Neural progenitor cell (in vitro differentiated cells): ENCODE measurements around the gene S100A16. TPM values are rescaled to one million over a fixed set of nuclear protein-coding genes. Genes with fewer than 3 reads are reported as not detected.

Source experiments
- DNase-seq: peaks from one replicate; pipeline ENCODE4 v3.0.0-alpha.2; 2016; ENCODE audit warnings: low spot score
- H2AFZ ChIP-seq: fragments of 200-600 bp; sonication (generic); replicated peaks from 2 replicates; pipeline ENCODE4 v1.6.1; 2016; ENCODE audit warnings: antibody characterized with exemption
- H3F3A ChIP-seq: fragments of 200-600 bp; sonication (generic); 2 replicates; pipeline ENCODE4 v1.6.1; 2016; ENCODE audit warnings: antibody characterized with exemption, low read depth
- H3K27ac ChIP-seq: fragments of 200-600 bp; sonication (generic); 2 replicates; pipeline ENCODE4 v1.5.1; 2016; ENCODE audit warnings: mild to moderate bottlenecking
- H3K27me3 ChIP-seq: fragments of 200-600 bp; sonication (generic); 2 replicates; pipeline ENCODE4 v1.6.1; 2016; ENCODE audit warnings: mild to moderate bottlenecking, moderate library complexity
- H3K36me3 ChIP-seq: fragments of 200-600 bp; sonication (generic); 2 replicates; pipeline ENCODE4 v1.5.1; 2016
- H3K4me1 ChIP-seq: fragments of 200-600 bp; sonication (generic); 2 replicates; pipeline ENCODE4 v1.6.1; 2016; ENCODE audit warnings: mixed run types
- H3K4me2 ChIP-seq: fragments of 200-600 bp; sonication (generic); 2 replicates; pipeline ENCODE4 v1.6.1; 2016
- H3K4me3 ChIP-seq: fragments of 200-600 bp; sonication (generic); 2 replicates; pipeline ENCODE4 v1.5.1; 2016
- H3K79me2 ChIP-seq: fragments of 200-600 bp; sonication (generic); 2 replicates; pipeline ENCODE4 v1.6.1; 2016; ENCODE audit warnings: low read depth
- H3K9ac ChIP-seq: fragments of 200-600 bp; sonication (generic); 2 replicates; pipeline ENCODE4 v1.6.1; 2016
- H3K9me3 ChIP-seq: fragments of 200-600 bp; sonication (generic); 2 replicates; pipeline ENCODE4 v1.5.1; 2016; ENCODE audit warnings: low read depth
- H4K20me1 ChIP-seq: fragments of 200-600 bp; sonication (generic); 2 replicates; pipeline ENCODE4 v1.6.1; 2016; ENCODE audit warnings: low read depth
- H3K27ac Mint-ChIP-seq: 3 replicates; pipeline ENCODE4 v1.8.0; 2021; ENCODE audit warnings: mixed read lengths
- H3K27me3 Mint-ChIP-seq: 2 replicates; pipeline ENCODE4 v1.8.0; 2022; ENCODE audit warnings: low read depth, mild to moderate bottlenecking, inconsistent platforms, moderate library complexity, mixed read lengths; ENCODE audit not compliant: insufficient read depth
- H3K36me3 Mint-ChIP-seq: 3 replicates; pipeline ENCODE4 v1.8.0; 2021; ENCODE audit warnings: mixed read lengths
- H3K4me1 Mint-ChIP-seq: 3 replicates; pipeline ENCODE4 v1.8.0; 2021; ENCODE audit warnings: mixed read lengths
- H3K4me3 Mint-ChIP-seq: 3 replicates; pipeline ENCODE4 v1.8.0; 2021; ENCODE audit warnings: mild to moderate bottlenecking, moderate library complexity, mixed read lengths
- H3K9me3 Mint-ChIP-seq: 3 replicates; pipeline ENCODE4 v1.8.0; 2020; ENCODE audit warnings: mixed read lengths
- EZH2 ChIP-seq: fragments of 200-600 bp; sonication (generic); IDR thresholded peaks from 2 replicates; pipeline ENCODE4 v1.6.1; 2017; ENCODE audit warnings: antibody characterized with exemption, mild to moderate bottlenecking, moderate library complexity
- EZH2phosphoT487 ChIP-seq: fragments of 200-600 bp; sonication (generic); IDR thresholded peaks from 2 replicates; pipeline ENCODE4 v1.6.1; 2017; ENCODE audit warnings: antibody characterized with exemption
- total RNA-seq: library from RNA; depleted of rRNA; stranded (reverse); fragments of >200 nt; gene quantifications from 2 replicates; pipeline ENCODE4 v1.2.3, GENCODE V29; 2015; ENCODE audit warnings: low replicate concordance
- TF ChIP-seq, protein P1 (sequence below): fragments of 200-600 bp; sonication (generic); IDR thresholded peaks from 2 replicates; pipeline ENCODE4 v1.5.1; 2017; ENCODE audit warnings: antibody characterized with exemption, mild to moderate bottlenecking

S100A16 gene
- total RNA-seq, 1 donor from 2014 or later = 13.1 TPM

DNA sequence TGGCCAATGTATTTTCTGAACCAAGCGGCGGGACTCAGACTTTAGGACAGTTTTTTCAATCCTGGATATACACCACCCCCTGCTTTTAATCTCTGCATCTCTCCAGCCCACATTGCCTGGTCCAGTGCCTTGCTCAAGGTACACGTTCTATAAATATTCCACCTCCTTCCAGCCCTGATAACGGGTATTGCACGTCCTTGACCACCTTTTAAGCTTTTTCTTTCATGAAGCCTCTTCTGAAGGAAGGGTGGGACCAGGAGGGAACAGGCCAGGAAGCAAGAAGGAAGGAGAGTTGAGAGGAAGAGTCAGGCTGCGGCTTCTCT lies 3.4 kb downstream of the S100A16 start:
- Histone ChIP-seq H3K4me1 (peaks cover 31% of the 10 kb centered on the region), H3K79me2 (no peaks in the 10 kb centered on the region), H3K4me3 (no peak overlapping the region), H3K4me2 (no peak overlapping the region), H2AFZ (no peak overlapping the region), H3K36me3 (no peaks in the 10 kb centered on the region), H3K9ac (no peak overlapping the region), H3K27ac (no peak overlapping the region), H3F3A (no peaks in the 10 kb centered on the region), H3K9me3 (no peaks in the 10 kb centered on the region), H4K20me1 (no peaks in the 10 kb centered on the region), H3K27me3 (no peaks in the 10 kb centered on the region)
- TF ChIP-seq EZH2 (no peak), EZH2phosphoT487 (no peak)
- TF ChIP-seq, protein P1, sequence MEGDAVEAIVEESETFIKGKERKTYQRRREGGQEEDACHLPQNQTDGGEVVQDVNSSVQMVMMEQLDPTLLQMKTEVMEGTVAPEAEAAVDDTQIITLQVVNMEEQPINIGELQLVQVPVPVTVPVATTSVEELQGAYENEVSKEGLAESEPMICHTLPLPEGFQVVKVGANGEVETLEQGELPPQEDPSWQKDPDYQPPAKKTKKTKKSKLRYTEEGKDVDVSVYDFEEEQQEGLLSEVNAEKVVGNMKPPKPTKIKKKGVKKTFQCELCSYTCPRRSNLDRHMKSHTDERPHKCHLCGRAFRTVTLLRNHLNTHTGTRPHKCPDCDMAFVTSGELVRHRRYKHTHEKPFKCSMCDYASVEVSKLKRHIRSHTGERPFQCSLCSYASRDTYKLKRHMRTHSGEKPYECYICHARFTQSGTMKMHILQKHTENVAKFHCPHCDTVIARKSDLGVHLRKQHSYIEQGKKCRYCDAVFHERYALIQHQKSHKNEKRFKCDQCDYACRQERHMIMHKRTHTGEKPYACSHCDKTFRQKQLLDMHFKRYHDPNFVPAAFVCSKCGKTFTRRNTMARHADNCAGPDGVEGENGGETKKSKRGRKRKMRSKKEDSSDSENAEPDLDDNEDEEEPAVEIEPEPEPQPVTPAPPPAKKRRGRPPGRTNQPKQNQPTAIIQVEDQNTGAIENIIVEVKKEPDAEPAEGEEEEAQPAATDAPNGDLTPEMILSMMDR = no peak
- Mint-ChIP-seq H3K9me3 (no peaks in the 10 kb centered on the region), H3K27ac (peak overlapping the region; percentile 86), H3K4me1 (peaks cover 33% of the 10 kb centered on the region), H3K36me3 (no peaks in the 10 kb centered on the region), H3K4me3 (peak overlapping the region; percentile 58), H3K27me3 (peaks cover 15% of the 10 kb centered on the region)
- DNase-seq = no peak

DNA sequence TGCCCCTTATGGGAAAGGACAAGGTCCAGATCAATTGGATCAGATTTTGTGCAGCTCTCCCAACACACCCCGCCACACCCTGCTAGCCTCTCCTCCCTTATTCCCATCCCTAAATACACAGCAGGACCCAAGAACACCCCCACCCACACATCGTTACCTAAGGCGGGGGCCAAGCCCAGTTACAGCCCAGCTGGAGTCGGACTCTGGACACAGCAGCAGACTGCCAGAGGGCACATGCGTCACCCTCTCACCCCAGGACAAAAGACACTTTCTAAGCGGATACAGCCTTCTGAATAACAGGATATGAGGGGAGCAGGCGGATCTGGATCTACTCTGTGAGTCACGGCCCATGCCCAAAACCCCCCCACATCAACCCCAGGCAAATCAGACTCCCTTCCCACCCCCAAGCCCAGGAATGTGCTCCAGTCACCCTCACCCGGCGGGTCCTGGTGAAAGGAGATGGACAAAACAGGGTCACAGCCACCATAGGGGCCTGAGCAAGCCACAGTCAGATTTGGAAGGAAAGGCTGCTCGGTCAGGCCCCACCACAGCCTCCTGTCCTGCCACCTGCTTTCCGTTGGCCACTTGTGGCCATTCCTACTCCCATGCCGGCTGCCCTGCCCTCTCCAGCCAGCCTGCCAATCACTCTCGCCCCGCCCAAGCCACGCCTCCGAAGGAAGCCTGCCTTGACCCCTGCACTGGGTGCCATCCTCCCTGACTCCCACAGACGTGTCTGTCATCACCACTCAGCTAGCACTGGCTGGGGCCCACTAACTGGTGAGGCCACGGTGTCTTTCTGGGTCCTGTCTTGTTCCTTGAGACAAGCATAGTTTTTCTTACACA lies 4.0 kb downstream of the S100A16 start:
- Histone ChIP-seq H3K27ac (no peak overlapping the region), H3K9ac (no peak overlapping the region), H3K36me3 (no peaks in the 10 kb centered on the region), H3K4me1 (peaks cover 31% of the 10 kb centered on the region), H4K20me1 (no peaks in the 10 kb centered on the region), H2AFZ (peak overlapping the region; percentile 66), H3K27me3 (no peaks in the 10 kb centered on the region), H3K9me3 (no peaks in the 10 kb centered on the region), H3K4me2 (peak overlapping the region; percentile 21), H3K79me2 (no peaks in the 10 kb centered on the region), H3K4me3 (no peak overlapping the region), H3F3A (no peaks in the 10 kb centered on the region)
- Mint-ChIP-seq H3K9me3 (no peaks in the 10 kb centered on the region), H3K27ac (peak overlapping the region; percentile 86), H3K4me1 (peaks cover 33% of the 10 kb centered on the region), H3K36me3 (no peaks in the 10 kb centered on the region), H3K4me3 (peak overlapping the region; percentile 58), H3K27me3 (peaks cover 14% of the 10 kb centered on the region)
- peak; percentile 77 for DNase-seq
- TF ChIP-seq, protein P1 = no peak

DNA sequence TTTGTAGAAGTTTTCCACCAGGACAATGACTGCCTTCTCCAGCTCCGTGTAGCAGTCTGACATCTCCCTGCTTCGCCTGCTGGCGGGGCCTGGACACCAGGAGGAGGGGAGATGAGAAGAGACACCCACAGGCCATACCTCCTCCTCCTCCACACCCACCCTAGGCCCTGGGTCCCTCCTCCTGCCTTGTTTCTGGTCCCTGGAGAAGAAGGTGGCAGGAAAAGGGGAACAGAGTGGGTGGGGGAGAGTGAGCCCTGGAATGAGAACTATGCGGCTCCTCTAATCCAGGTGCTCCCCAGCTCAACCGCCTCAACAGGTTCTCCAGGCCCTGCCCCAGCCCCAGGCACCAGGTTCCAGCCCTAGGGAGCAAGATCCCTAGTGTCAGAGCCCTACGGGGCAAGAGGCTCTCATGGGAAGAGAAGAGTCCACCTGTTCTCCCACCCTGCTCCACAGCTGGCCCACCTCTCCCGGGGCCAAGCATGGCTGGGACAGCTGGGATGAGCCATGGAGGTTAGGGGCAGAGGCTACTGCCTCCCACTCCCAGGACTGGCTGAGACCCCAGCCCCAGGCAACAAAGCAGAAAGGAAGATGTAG lies 4.8 kb downstream of the S100A16 start:
- TF ChIP-seq EZH2 (no peak), EZH2phosphoT487 (no peak)
- TF ChIP-seq, protein P1 = no peak
- H3K27ac ChIP-seq = no peak overlapping the region
- no peak overlapping the region for H2AFZ ChIP-seq
- H4K20me1 ChIP-seq = no peaks in the 10 kb centered on the region
- peaks cover 33% of the 10 kb centered on the region for H3K4me1 Mint-ChIP-seq
- peaks cover 13% of the 10 kb centered on the region for H3K27me3 Mint-ChIP-seq
- H3K9ac ChIP-seq = no peak overlapping the region
- no peaks in the 10 kb centered on the region for H3K36me3 ChIP-seq
- H3K9me3 Mint-ChIP-seq = no peaks in the 10 kb centered on the region
- no peak overlapping the region for H3K4me2 ChIP-seq
- H3K4me3 Mint-ChIP-seq = no peak overlapping the region
- no peak for DNase-seq
- peak overlapping the region; percentile 86 for H3K27ac Mint-ChIP-seq
- no peaks in the 10 kb centered on the region for H3K27me3 ChIP-seq
- no peaks in the 10 kb centered on the region for H3F3A ChIP-seq
- H3K4me1 ChIP-seq = peaks cover 31% of the 10 kb centered on the region
- no peaks in the 10 kb centered on the region for H3K9me3 ChIP-seq
- no peaks in the 10 kb centered on the region for H3K36me3 Mint-ChIP-seq
- H3K4me3 ChIP-seq = no peak overlapping the region
- no peaks in the 10 kb centered on the region for H3K79me2 ChIP-seq
